ENCODE results near the gene MUS81.

MUS81 gene

GRCh38 chr11:65884716-65885092, 24.5 kb downstream of the MUS81 start:
- in situ Hi-C loops (cut with MboI; ENCODE audit: low sequenced_read_pairs, unreplicated experiment): loop anchor here (5.0 kb wide), 1 partner anchor 103 kb away; no protein-coding TSS in a partner anchor
- peak; percentile 88 for DNase-seq (ENCODE audit: low spot score)
- peak; percentile 100 for TF ChIP-seq CTCF (IDR thresholded peaks at IDR 0.05; ENCODE audit: borderline replicate concordance, control extremely low read depth, extremely low read depth, insufficient read depth, missing control alignments)

DNA sequence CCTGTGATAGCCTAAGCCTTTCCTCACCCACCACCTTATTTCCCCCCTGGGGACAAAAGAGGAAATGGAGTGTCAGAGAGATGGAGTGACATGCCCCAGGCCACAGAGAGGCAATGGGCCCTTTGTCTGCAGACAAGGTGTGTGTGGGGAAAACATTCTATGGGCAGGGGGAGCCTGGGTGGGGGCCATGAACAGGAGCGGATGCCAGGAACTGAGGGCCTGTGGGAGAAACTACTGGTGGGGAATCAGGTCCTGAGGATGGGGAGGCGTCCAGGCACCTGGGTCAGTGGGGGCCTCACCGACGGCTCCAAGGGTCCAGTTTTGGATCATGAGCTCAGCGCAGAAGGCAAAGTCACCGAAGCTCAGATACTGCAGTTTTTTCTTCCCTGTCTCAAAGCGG, 25.0 kb downstream of the MUS81 start:
- in situ Hi-C loops (cut with MboI; ENCODE audit: low sequenced_read_pairs, unreplicated experiment): no loop called here
- DNase-seq (ENCODE audit: low spot score): no peak
- TF ChIP-seq CTCF (IDR thresholded peaks at IDR 0.05; ENCODE audit: borderline replicate concordance, control extremely low read depth, extremely low read depth, insufficient read depth, missing control alignments): no peak

DNA sequence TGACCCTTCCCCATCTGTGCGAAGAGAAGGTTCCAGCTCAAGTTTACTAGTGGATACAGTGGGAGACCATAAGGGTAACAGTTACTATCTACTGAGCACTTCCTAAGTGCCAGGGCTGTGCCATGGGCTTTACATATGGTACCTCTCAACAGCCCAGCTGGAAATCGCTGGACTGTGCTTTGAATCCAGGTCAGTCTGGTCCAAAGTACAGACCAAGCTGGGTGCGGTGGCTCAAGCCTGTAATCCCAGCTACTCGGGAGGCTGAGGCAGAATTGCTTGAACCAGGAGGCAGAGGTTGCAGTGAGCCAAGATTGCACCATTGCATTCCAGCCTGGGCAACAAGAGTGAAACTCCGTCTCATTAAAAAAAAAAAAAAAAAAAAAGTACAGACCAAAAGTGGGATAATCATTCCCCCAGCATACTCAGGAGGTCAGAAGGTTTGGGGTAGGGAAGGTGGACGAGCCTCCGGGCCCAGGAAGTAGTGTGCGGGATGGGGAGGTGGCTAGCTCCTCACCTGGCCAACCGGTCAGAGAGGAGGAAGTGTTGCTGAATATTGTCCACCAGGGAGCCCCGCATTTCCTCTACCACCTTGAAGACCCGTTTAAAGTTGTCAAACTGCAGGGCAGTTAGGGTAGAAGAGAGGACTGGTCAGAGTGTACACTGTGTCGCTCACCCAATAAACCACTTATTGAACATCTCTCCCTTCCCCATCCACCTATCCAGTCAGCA, 25.7 kb downstream of the MUS81 start:
- DNase-seq (ENCODE audit: low spot score): no peak
- no peak for TF ChIP-seq CTCF (IDR thresholded peaks at IDR 0.05; ENCODE audit: borderline replicate concordance, control extremely low read depth, extremely low read depth, insufficient read depth, missing control alignments)
- in situ Hi-C loops (cut with MboI; ENCODE audit: low sequenced_read_pairs, unreplicated experiment): no loop called here

DNA sequence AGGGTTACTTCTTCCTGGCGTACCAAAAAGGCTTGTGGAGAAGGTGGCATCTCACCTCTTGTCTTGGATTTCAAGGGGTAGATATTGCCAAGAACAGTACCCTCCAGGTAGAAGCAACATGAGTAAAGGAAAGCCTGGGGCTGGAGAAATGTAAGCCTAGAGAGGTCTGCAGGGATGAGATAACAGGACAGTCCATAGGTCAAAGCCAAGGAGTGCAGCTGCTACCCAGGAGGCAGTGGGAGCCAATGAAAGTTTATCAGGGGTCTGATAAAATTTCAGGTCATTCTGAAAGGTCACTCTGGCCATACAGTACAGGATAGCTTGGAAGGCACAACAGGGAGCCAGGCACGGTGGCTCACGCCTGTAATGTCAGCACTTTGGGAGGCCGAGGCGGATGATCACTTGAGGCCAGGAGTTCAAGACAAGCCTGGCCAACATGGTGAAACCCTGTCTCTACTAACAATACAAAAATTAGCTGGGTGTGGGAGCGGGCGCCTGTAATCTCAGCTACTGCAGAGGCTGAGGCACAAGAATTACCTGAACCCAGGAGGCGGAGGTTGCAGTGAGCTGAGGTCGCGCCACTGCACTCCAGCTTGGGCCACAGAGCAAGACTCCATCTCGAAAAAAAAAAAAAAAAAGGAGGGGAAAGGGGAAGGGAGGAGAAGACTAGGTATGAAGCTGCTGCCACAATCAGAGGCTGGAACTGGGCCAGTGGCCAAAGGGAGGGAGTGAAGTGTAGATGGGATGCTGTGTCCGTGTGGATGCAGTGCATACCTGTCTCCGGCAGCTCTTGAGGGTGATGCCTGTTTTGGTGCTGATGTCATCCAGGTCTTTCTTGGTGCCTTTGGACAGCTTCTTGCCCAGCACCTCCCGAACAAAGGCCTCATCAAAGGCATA, 26.8 kb downstream of the MUS81 start:
- no peak for DNase-seq (ENCODE audit: low spot score)
- in situ Hi-C loops (cut with MboI; ENCODE audit: low sequenced_read_pairs, unreplicated experiment): no loop called here
- no peak for TF ChIP-seq CTCF (IDR thresholded peaks at IDR 0.05; ENCODE audit: borderline replicate concordance, control extremely low read depth, extremely low read depth, insufficient read depth, missing control alignments)

- in situ Hi-C loops (cut with MboI; ENCODE audit: low sequenced_read_pairs, unreplicated experiment): no loop called here
- no peak for DNase-seq (ENCODE audit: low spot score)
- peak; percentile 0 for TF ChIP-seq CTCF (IDR thresholded peaks at IDR 0.05; ENCODE audit: borderline replicate concordance, control extremely low read depth, extremely low read depth, insufficient read depth, missing control alignments)
Observed at GRCh38 chr11:65887723-65888162, 27.5 kb downstream of the MUS81 start.

DNA sequence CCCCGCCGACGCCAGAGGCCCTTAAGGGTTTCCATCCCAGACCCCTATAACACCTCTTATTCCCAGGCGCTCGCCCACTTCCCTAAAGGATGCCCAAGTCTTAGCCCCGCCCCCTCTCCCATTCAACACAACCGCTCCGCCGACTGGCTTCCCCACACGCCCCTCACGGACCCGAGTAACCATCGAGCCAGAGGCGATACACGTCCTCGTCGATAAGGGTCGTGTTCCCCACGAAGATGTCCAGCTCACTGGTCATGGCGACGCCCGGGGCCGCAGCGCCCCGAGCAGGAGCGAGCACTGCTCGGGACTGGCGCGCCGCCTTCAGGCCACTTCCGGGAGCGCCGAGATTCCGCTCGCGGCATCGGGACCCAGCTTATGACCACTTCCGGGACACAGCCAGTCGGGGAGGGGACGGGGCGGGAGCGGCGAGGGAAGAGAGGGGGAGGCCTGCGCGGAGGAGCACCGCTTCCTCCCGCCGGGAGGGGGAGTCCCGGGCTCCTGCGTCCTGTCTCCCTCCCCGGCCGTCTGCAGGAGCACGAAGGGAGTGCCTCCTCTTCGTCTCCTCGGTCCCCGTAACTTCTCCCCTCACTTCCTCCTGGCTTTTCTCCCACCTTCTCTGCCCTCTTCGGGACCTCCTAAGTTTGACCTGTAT, 28.1 kb downstream of the MUS81 start, which contains the start of gene FIBP:
TSS of gene FIBP (minus strand) at position 309 of the 652 bp plus-strand sequence. CDS start at position 256, 53 bp downstream.
- DNase-seq (ENCODE audit: low spot score): peak; percentile 98
- peak; percentile 73 for TF ChIP-seq CTCF (IDR thresholded peaks at IDR 0.05; ENCODE audit: borderline replicate concordance, control extremely low read depth, extremely low read depth, insufficient read depth, missing control alignments)
- in situ Hi-C loops (cut with MboI; ENCODE audit: low sequenced_read_pairs, unreplicated experiment): no loop called here
